Measurements from ENCODE around the gene ZMIZ1.

ZMIZ1 gene

DNA sequence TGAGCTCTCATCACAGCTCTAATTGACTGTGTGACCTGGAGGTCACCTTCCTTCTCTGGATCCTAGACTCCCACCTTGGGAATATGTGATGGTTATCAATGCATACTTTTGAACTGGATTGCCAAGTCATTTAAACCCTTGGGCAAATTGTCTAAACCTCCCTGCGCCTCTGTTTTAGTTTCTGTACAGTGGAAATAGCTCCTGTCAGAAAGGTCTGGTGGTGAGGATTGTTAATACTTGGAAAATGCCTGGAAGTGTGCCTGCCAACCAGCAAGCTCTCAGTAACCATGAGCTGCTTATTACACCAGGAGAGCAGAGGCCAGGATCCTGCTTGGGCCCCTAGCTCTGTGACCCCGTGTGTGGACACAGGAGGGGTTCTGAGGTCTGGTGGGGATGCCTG is 169.8 kb downstream of the ZMIZ1 start:
- no peak for DNase-seq

DNA sequence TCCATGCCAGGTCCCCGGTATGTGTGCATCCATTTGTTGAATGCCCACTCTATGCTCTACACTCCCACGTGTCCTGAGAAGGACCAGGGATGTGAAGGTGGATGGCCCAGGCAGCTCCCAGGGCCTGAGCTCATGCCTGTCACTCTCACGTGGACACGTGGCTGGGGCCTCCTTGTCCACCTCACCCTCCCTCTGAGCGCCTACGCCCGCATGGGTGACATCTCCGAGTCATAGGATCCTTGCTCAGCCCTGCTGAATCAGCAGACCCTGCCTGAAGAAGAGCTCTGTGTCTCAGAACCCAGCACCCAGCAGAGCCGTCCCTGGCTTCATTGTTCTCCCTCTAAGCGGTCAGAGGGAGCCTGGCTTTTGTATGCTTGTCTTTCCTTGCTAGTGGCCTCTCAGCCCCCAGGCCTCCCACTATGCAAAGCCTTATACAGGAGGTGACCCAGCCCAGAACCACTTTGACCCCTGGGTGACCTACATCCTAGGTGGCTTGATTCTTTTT is 170.6 kb downstream of the ZMIZ1 start:
- DNase-seq: no peak

DNA sequence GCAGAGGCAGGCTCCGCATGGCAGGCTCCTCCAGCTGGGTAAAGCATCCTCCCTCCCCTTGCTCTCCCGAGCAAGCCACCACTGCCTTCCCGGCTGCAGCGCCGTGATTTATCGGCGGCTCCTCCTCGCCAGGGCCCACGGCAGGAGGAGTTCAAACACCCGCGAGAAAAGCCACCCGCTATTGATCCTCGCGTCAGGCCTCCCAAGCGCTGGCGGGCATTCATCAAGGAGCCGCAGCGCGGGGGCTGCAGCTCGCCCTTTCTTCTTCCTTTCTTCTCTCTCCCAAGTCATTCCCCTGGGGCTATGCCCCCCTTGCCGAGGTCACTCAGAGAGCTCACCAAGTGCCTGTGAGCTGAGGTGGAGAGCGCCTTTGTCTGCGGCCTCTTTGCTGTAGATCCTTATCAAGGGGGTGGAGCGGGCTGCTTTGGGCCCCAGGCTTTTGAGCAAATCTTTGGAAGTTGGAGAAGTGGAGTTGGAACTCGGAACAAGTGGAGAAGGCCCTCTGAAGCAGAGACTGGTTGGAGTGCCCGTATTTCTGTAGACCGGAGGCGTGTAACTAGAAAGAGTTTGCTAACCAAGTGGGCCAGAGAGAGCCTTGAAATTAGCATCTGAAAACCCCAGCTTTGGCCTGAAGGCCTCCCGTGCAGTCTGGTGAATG is 171.3 kb downstream of the ZMIZ1 start:
- DNase-seq: no peak

DNA sequence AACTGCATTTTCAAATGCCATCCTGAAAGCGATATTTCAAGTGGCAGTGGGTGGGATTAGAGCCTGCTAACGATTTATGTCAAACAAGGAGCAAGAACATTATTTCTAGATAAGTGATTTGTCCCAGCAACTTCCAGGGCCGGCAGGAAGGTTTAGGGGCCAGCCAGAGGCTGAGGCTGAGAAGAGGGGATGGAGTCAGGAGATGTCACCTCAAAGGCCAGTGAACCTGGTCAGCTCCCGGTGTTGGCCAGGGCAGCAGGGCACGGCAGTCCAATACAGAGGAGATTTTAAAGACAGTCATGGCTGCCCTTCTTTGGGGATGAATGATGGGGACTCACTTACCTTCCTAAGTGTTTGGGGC is 172.8 kb downstream of the ZMIZ1 start:
- no peak for DNase-seq

DNA sequence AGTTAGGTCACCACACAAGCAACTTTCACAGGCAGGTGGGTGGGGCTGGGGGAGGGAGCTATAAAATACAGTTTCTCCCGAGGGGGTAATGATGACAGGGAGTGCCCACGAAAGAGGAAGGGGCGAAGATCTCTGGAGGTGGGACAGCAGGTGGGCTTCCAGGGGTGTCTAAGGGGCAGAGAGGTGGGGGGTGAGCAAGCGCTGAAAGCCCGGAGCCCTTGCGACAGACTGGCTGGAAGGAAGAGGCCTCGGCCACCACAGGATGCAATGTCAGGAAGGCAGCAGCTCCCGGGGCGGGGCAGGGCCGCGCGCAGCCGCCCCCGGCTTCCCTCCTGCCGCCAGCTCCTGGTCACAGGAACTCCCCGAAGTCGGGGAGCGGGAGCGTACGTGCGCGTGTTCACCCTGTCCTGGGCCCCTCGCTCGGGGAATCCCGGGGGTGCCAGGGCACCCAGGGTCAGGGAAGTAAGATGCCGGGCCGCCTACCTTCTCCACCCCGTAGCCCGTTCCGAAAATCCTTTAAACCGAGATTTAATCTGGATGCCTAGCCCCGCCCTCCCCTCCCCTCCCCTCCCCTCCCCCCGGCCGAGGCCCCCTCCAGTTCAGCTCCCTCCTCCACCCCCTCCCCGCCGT is 173.3 kb downstream of the ZMIZ1 start:
- peak in 1 of 2 experiments; percentile 32 for DNase-seq

DNA sequence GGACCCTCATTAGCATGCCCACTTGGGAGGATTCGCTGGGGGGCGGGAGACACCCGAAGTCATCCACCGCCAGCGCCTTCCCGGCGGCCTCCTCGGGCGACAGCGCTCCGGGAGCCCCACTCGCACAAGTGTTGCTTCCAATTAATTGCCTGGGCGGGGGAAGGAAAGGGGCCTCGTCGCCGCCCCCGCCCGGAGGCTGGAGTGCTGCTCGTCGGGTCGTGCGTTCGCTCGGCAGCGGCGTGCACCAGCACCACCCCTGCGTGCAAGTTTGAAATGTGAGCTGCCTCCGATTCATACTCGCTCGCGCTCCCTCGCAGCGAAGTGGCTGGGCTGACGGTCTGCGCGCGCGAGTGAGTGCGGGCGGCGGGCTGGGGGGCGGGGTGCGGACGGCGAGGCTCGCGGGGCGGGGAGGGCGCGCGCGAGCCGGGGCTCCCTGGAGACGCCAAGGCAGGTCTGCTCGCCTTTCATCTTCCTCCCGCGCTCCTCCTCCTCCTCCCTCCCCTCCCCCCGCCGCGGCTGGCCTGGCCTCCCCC is 173.9 kb downstream of the ZMIZ1 start:
- peak in 1 of 2 experiments; percentile 6 for DNase-seq

DNA sequence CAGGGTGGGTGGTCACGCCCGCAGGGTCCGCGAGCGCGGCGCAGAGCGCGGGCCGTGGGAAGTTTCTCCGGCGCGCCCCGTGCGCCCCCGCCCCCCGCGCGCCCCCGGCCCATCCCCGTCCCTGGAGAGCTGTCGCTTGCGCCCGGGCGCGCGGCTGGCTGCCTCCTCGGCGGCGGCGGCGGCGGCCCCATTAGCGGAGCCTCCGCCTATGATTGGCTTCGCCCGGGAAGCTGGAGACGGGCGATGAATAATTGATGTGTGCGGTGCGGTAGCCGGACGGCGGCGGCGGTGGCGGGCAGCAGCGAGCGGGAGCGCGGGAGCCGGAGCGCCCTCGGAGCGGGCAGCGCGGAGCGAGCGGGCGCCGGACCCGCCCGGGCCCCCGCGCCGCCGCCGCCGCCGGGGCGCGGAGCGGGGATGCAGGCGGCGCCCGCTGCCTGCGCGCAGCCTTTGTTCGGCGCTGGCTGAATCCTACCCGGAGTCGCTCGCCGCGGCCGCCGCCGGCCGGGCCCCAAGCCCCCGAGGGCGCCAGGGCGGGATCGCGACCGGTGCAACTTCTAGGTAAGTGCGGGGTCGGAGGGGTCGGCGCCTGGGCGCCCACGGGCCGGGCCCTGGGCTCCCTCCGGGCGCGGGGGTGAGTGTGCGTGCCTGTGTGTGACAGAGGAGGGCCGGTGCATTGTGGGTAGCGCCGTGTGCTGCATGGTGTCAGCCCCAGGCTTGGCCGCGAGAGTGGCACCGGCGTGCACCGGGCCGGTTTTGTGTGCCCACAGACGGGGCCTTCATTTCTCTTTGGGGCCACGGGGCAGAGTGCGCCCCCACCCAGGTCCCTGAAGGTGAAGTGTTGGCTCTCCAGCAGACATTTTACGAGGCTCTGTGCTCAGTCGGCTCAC is 174.7 kb downstream of the ZMIZ1 start:
- DNase-seq: peak in 1 of 2 experiments; percentile 7

DNA sequence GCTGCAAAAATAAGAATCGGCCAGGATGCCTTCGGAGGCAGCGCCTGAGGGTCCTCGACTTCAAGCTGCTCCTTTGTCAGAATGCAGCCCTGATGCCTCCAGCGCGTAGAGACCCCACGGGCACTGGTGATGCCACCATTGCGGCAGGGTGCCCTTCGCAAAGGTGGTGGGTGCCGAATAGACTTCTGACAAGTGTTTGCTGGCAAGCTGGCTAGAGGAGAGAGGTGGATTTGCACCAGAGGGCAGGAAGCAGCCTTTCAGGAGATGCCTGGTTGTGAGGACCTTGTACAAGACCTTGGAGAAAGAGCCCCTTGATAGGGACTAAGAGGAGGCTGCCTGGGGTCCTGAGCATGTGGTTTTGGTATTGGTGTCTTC is 175.3 kb downstream of the ZMIZ1 start:
- no peak for DNase-seq

DNA sequence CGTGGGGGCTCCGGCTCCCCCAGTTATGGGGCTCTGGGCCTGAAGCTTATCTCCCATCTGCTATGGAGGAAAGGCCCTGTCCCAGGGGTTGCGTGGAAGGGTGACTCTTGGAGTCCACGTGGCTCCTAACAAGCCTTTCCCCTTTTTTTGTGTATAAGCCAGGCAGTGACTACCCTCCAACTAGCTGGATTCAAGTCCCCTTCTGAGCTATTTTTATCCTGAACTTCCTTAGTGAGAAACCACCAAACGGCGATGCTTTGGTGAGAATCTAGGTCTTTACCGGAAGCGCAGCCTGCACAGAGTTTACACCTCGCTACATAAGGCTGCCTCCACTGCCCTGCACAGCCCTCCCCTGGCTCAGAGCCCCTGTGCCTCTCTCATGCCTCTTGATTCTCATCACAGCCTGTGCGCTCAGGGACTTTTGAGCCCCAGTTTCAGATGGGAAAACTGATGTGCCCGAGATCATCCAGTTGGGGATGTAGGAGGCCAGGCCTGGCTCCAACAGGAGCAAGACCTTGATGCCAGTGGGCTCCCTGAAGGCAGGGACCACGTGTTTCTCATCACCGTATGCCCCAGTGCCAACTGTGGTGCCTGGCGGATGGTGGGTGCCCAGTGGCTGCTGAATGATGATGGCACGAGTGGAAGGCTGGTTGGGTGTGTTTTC is 176.2 kb downstream of the ZMIZ1 start:
- DNase-seq: no peak

DNA sequence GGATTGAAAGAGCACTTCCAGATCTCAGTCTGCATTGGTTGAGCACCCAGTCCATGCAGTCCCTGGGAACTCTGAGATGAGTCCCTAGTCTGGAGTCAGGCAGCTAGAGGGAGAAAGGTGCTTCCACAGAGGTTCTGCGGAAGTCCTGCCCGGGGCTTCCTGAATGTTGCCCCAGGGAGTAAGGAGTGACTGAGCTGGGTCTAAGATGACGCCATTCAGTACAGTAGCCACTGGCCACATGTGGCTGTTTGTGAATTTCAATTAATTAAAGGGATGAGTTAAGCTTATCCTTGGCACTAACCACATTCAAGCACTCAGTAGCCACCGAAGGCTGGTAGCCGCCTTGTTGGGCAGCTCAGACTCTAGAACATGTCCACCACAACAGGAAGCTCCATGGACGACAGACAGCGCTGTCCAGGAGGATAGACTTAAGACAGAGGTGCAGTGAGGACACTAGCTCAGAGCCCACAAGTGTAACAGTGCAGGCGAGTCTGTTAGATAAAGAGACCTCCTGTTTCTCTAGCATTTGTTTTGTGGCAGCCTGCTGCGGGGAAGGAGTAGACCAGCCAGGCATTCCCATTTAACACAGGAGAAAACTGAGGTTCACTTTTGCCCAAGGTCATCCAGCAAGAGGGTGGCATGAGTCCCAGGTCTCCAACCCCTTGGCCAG is 176.9 kb downstream of the ZMIZ1 start:
- no peak for DNase-seq

DNA sequence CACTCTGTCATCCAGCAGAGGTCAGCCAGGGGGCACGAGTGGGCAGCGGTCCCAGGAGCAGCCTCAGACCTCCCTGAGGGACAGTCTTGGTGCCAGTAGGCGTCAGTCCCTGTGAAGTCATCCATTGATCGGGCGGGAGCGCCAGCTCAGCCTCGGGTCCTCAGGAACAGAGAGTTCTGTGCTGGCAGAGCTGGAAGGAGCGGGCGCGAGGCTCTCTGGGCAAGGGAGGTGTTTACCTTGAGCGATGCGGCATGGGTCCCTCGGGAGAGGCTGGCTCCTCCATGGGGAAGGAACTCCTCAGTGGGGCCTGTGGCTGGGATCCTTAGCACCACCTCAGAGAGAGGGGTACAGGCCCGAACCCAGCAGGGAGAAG is 177.4 kb downstream of the ZMIZ1 start:
- DNase-seq: no peak

DNA sequence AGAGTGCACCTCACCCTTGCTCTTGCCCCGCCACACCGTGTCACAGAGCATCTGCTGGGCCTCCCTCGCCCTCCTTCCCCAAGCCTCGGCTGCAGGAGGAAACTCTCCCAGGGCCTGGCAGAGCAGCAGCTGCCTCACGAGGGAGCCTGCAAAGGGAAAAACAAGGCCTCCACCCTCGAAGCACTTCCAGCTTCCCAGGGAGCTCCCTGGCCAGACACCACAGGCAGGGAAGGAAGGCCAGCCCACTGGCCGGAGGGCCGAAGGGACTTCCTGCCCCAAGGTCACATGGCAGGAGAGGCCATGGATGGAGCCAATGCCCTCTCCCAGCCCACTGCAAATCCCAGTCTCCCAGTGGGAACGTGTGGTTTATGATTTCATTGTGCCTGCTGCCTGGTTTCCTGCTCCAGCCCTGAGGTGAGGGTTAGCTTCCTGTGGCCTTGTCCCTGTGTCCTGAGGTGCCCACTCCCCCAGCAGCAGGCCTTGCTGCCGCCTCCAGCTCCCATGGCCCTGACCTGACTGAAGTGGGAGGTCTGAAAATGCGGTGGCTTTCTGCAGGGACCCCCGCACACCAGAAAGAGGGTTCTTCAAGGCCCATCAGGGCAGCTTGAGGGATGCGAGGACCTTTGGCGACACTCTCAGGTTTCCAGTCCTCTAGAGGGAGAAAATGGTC is 178.0 kb downstream of the ZMIZ1 start:
- DNase-seq: no peak

DNA sequence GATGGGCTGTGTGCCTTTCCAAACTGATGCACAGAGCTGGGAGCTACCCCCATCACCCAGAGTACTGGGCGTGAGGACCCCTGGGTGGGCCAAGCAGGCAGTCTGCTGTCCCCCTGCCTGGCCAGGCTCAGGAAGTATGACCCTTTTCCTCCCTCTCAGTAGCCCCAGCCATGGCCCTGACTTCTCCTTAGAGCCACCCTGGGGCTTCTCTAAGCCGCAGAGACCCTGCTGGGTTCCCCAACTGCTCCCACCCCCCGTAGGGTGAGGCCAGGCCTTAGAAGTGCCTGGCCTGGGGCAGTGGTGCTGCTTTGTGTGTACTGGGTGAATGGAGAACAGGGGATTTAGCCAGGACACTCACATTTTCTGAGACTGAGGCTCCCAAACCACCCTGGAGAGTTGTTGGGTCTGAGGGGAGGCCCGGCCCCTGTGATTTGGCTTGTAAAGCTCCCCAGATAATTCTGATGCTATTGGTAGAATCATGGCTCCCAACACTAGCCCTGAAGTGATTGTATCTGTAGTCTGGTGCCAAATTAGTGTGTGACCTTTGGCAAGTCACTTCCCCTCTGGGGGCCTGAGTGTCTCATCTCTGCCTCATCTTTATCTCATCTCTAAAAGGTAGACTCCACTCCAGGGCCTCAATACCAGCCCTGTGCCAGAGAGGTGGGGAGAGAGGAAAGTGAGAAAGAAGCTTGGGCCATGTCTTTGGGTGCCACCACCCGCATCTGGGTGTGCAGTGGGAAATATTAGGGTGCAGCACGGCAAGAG is 178.8 kb downstream of the ZMIZ1 start:
- no peak for DNase-seq

DNA sequence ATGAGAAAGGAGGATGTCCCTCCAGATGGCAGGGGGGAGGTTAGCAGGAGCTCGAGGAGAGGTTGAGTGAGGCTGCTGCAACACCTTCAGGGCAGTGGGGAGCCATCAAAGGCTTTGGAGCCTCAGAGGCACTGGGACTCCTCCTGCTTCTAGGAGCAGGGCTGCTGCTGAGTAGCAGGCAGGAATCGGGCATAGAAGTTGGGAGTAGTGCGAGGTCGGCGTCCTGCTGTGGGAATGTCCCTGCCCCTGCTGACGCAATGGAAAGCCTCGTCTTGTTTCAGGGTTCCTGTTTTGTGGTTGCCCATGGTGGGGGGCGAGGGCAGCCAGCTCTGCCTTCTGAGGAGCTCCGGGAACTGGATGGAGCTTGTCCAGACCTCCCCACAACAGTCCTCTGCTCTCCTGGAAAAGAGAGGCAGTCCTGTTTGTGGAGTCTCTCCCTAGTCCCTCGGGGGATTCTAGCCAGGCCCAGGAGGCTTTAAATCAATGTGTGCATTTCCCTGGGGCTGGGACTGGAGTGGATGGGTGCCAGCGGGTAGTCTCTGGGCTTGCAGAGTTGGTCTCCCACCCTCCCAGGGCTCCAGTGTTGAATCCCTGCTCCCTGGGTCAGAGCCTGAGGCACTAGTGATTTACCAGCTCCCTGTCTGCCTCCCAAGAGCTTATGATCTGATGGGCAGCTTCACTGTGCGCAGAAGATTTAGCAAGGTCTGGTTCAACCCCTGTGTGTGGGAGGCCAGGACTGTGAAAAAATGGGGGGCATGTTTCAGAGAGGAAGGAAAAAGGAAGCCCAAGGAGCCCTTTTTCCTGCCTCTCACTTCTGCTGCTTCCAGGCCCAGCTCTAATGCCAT is 179.8 kb downstream of the ZMIZ1 start:
- DNase-seq: no peak

DNA sequence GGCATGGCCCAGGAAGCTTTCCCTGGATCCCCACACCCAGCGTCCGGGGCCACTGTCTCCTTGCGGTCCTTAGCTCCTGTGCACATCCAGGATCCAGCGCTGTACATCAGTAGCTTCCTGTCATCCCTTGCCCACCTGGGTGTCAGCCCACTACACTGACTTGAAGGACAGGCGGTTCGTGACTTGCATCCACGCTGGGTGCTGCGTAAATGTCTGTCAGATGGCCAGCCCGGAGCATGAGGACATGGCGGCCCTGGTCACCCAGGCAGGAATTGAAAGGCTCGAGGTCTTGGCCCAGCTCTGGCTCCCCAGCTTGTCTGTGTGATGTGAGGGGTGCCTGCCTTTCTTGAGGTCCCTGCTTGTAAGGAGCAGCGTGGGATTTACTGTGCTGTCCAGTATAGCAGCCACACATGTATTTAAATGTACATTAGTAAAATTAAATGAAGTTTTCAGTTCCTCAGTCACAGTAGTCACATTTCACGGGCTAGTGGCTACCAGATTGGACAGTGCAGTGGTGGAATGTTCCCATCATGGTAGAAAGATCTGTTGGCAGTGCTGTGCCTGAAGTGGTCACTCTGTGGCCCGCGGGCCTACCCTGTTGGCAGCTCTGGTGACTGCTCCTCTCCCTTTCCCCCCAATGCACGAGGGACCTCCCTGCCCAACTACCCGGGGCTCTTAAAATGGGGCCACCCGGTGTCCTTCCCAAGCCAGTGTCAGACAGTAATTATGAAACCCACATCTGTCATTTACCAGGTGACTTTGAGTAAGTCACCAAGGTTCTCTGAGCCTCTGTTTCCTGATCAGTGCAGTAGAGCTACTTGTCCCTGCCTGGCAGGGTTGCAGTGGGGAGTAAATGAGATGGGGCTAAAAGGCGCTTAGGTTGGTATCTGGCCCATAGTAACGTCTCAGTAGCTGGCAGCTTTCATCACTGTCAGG is 180.7 kb downstream of the ZMIZ1 start:
- DNase-seq: no peak

DNA sequence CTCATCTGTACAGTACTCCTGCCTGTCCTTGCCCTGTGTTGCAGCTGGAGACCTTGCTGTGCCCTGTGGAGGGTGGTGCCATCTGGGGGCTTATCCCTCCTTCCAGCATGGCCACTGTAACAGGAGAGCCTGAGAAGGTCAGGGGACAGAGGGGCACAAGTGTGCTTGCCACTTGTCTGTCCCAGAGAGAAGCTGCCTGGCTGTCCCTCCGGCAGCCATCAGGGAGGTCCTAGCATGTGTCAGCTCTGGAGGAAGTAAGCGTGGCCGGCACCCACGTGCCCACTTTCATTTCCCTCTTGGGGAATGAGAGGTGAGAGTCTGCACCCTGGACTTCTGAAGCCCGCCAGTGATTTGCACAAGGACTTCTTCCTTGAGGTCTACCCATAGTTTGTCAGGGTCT is 181.5 kb downstream of the ZMIZ1 start:
- no peak for DNase-seq

DNA sequence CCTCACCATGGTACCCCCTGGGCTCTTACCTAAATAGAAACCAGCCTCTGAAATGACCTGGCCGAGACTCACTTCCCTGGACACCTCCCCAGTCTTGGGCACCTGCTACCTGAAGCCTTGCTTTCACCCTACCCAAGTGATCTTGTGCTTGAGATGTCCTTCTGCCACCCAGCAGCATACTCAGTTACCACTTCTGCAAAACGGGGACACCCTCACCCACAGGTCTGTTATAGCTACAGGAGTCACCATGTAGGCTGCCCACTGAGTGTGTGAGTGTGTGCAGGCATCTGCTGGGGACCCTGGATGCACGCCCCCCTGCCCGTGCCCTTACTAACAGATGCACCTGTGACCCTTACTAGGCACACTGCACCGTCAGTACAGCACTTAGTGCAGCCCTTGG is 183.7 kb downstream of the ZMIZ1 start:
- no peak for DNase-seq

DNA sequence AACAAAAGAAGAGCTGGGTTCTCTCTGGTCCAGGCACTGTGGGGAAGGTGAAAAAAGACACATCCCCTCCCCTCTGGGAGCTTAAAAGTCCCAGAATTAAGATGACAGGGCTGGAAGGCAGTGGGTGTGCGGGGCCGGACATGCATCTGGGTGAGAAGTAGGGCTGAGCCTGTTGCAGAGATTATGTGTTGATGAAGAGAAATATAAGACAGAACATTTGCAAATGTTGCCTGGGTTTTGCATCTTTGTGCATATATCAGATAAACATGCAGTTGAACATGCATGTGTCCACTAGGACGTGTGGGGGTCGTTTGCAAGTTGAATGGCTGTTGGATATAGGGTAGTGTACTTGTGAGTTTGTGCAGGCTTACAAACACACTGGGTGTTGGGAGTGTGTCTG is 184.2 kb downstream of the ZMIZ1 start:
- DNase-seq: no peak

DNA sequence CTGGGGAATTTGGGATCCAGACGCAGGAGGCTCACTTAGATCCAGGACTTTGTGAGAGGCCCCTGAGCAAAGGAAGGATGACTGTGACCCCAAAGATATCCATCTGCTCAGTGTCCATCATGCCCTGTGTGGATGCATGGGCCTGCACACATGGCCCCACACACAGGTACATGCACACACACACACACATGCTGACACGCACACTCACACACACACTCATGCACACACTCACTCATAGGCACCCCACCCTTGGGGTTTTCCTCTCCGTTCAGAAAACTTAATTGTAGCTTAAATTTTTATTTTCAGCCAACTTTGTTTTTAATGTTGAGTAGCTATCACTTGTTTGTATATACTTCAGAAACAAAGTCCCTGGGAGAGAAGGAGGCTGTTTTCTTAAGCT is 184.9 kb downstream of the ZMIZ1 start:
- no peak for DNase-seq

All from SW 1271 (cell line).